OCI-LY3 (cell line): ENCODE data around the gene SERPING1.
A peak's percentile ranks its signal among the peaks of the same experiment; 100 is the strongest.

Experiments
- H2AFZ ChIP-seq: fragments of 200-600, 300-600 bp; shearing (Covaris generic); 2 replicates; pipeline ENCODE4 v1.6.0; 2014; ENCODE audit warnings: antibody characterized with exemption, low read depth, low read length
- H3K27ac ChIP-seq: fragments of 200-600, 300-600 bp; sonication (generic); 2 replicates; pipeline ENCODE4 v1.5.1; 2014; ENCODE audit warnings: mild to moderate bottlenecking, low read length, moderate library complexity, mixed read lengths
- H3K27me3 ChIP-seq: fragments of 200-600, 300-600 bp; sonication (generic); 2 replicates; pipeline ENCODE4 v1.6.1; 2014; ENCODE audit warnings: low read depth, low read length, mixed read lengths
- H3K36me3 ChIP-seq: fragments of 200-600, 300-600 bp; sonication (generic); replicated peaks from 2 replicates; pipeline ENCODE3; 2014; ENCODE audit warnings: low read depth, low read length, mixed read lengths
- H3K4me1 ChIP-seq: fragments of 300-600, 200-600 bp; sonication (generic); 2 replicates; pipeline ENCODE4 v1.6.1; 2014; ENCODE audit warnings: low read length, mixed read lengths
- H3K4me2 ChIP-seq: fragments of 200-600, 300-600 bp; sonication (generic); 2 replicates; pipeline ENCODE4 v1.6.1; 2014; ENCODE audit warnings: low read length, mixed read lengths
- H3K4me3 ChIP-seq: fragments of 300-600, 200-600 bp; sonication (generic); 2 replicates; pipeline ENCODE4 v1.5.1; 2014; ENCODE audit warnings: antibody characterized with exemption, mild to moderate bottlenecking, low read length, moderate library complexity
- H3K79me2 ChIP-seq: fragments of 300-600, 200-600 bp; shearing (Covaris generic); 2 replicates; pipeline ENCODE4 v1.6.1; 2014; ENCODE audit warnings: mild to moderate bottlenecking, low read length, mixed read lengths
- H3K9ac ChIP-seq: fragments of 300-600, 200-600 bp; shearing (Covaris generic); 2 replicates; pipeline ENCODE4 v1.6.0; 2014; ENCODE audit warnings: mild to moderate bottlenecking, low read length, moderate library complexity
- H3K9me3 ChIP-seq: fragments of 200-600, 300-600 bp; shearing (Covaris generic); 2 replicates; pipeline ENCODE4 v1.6.1; 2014; ENCODE audit warnings: low read length, mixed read lengths; ENCODE audit not compliant: insufficient read depth
- H4K20me1 ChIP-seq: fragments of 200-600, 300-600 bp; sonication (generic); 2 replicates; pipeline ENCODE4 v1.6.1; 2016; ENCODE audit warnings: low read length, mixed read lengths; ENCODE audit not compliant: insufficient read depth
- EZH2phosphoT487 ChIP-seq: fragments of 200-600 bp; shearing (Covaris generic); IDR thresholded peaks from 2 replicates; pipeline ENCODE4 v1.6.1; 2018; ENCODE audit warnings: antibody characterized with exemption, mixed run types, low read depth
- TF ChIP-seq, protein P1 (sequence below): fragments of 200-600, 300-600 bp; sonication (generic); IDR thresholded peaks from 2 replicates; pipeline ENCODE4 v1.5.1; 2014; ENCODE audit warnings: antibody characterized with exemption, low read length, low read depth

SERPING1 gene

DNA sequence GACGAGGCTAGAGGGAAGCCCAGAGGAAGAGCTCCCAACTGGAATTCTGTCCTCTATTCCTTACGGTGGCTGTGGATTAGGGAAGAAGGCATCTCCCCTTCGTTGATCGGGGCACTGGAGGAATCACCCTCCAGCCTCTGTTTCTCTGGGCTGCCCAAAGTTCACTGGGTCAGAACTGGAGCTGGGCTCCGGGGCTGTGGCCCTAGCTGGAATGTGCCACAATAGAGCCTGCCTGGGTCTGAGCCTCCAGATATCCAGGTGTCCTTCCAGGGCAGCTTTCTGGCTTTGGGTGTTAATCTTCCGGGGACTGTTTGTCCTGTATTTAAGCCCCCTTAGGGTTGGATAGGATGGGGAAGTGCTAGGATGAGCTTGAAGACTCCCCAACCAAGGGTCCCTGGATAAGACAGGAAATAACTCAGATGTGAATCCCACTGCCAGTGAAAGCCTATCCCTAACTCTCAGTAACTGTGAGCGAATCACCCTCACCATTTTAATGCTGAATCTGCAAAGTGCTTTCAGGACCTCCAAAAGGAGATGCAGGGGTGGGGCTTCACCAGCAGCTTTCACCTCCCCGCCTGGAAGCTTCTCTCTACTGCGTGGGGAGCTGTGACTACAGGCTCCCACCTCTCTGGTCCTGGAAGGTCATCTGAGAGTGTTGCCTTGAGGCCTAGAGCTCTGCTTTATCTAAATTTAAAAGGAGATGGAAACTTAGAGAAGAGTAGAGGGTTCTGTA is 42.7 kb downstream of the SERPING1 start:
- Histone ChIP-seq H3K27me3 (peaks cover 8% of the 10 kb centered on the region; the same call in 1 of the 2 replicates), H3K4me3 (0 out of 2 replicates have a peak overlapping the region, but pooled peaks have one; percentile 8), H3K9me3 (no peaks in the 10 kb centered on the region), H3K36me3 (no peaks in the 10 kb centered on the region), H3K27ac (no peak overlapping the region), H4K20me1 (no peaks in the 10 kb centered on the region), H2AFZ (no peak overlapping the region; the same call in 1 of the 2 replicates), H3K79me2 (no peaks in the 10 kb centered on the region), H3K4me2 (peak overlapping the region; percentile 41), H3K9ac (no peak overlapping the region), H3K4me1 (peaks cover 37% of the 10 kb centered on the region)
- TF ChIP-seq, protein P1, sequence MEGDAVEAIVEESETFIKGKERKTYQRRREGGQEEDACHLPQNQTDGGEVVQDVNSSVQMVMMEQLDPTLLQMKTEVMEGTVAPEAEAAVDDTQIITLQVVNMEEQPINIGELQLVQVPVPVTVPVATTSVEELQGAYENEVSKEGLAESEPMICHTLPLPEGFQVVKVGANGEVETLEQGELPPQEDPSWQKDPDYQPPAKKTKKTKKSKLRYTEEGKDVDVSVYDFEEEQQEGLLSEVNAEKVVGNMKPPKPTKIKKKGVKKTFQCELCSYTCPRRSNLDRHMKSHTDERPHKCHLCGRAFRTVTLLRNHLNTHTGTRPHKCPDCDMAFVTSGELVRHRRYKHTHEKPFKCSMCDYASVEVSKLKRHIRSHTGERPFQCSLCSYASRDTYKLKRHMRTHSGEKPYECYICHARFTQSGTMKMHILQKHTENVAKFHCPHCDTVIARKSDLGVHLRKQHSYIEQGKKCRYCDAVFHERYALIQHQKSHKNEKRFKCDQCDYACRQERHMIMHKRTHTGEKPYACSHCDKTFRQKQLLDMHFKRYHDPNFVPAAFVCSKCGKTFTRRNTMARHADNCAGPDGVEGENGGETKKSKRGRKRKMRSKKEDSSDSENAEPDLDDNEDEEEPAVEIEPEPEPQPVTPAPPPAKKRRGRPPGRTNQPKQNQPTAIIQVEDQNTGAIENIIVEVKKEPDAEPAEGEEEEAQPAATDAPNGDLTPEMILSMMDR: no peak
- TF ChIP-seq EZH2phosphoT487: no peak

DNA sequence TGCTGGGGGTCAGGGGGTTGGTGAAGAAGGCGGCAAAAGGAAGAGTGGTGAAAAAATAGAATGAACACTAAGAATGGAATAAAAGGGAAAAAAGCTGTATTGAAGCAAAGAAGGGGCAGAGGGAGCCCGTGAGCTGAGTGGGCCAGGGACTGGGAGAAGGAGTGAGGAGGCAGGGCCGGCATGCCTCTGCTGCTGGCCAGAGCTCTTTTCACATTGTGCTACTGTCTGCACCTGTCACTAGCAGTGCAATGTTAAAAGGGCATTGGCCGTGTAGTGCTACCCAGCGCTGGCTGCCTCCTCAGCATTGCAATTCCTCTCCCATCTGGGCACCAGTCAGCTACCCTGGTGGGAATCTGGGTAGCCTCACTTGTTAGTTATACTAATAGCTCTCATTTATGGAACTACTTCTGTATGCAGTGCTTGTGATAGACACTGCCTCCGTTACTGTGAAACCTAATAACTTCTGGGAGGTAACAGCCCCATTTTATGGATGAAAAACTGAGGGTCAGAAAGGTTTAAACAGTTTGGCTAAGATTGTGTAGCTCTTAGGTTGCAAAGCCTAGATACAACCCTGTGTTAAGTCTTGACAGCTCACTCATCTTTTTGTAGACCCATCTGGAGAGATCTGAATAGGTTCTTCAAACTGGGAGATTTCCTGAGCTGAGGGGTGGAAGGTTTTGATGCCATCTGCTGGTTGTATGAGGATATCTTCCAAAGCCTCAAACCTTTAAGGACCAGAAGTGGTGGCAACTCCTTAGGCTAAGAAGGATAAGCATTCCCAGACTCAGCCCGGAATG is 43.7 kb downstream of the SERPING1 start:
- no peaks in the 10 kb centered on the region for H3K36me3 ChIP-seq
- no peak overlapping the region for H3K27ac ChIP-seq
- peak overlapping the region; percentile 41 for H3K4me2 ChIP-seq
- 0 out of 2 replicates have a peak overlapping the region, but pooled peaks have one; percentile 8 for H3K4me3 ChIP-seq
- H3K9ac ChIP-seq: no peak overlapping the region
- no peaks in the 10 kb centered on the region for H3K9me3 ChIP-seq
- no peak for TF ChIP-seq EZH2phosphoT487
- TF ChIP-seq, protein P1: peak; percentile 87
- H2AFZ ChIP-seq: no peak overlapping the region; the same call in 1 of the 2 replicates
- no peaks in the 10 kb centered on the region for H3K79me2 ChIP-seq
- H4K20me1 ChIP-seq: no peaks in the 10 kb centered on the region
- 0 out of 2 replicates have a peak, but pooled peaks cover 6% of the 10 kb centered on the region for H3K27me3 ChIP-seq
- peaks cover 41% of the 10 kb centered on the region for H3K4me1 ChIP-seq

DNA sequence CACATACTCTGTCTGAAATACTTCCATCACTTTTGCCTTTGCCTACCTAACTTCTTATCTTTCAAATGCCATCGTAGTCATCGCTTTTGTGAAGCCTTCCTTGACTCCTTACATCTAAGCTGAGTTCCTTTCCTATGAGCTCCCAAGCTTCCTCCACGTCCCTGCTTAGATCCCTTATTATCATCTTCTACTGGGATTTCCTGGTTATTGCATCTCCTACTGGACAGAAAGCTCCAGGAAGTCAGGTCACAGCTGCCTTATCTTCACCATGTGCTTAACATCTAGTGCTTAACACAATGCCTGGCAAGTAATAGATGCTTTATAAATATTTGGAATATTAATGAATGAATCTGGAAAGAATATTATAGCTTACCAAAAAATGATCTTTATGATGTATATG is 46.3 kb downstream of the SERPING1 start:
- Histone ChIP-seq H3K4me1 (peaks cover 51% of the 10 kb centered on the region), H4K20me1 (no peaks in the 10 kb centered on the region), H3K9ac (no peak overlapping the region), H3K9me3 (no peaks in the 10 kb centered on the region), H2AFZ (no peak overlapping the region), H3K27ac (no peak overlapping the region), H3K4me3 (no peak overlapping the region), H3K36me3 (no peaks in the 10 kb centered on the region), H3K79me2 (no peaks in the 10 kb centered on the region), H3K4me2 (no peak overlapping the region; the same call in 1 of the 2 replicates), H3K27me3 (peaks cover 30% of the 10 kb centered on the region)
- TF ChIP-seq EZH2phosphoT487: no peak
- TF ChIP-seq, protein P1: no peak
